Mesenchymal stem cell (in vitro differentiated cells and primary cell): ENCODE results near the gene MIB1.
A peak's percentile ranks its signal among the peaks of the same experiment; 100 is the strongest.

Experiments used
- DNase-seq: peaks from one replicate; pipeline ENCODE4 v3.0.0-alpha.2; 2013
- H2AFZ ChIP-seq: one replicate; pipeline ENCODE4 v1.6.1; 2013; ENCODE audit warnings: low read depth, mild to moderate bottlenecking, control low read depth, inconsistent platforms, low read length, moderate library complexity
- H2AK5ac ChIP-seq: 2 replicates; pipeline ENCODE4 v1.6.1; 2013; ENCODE audit warnings: low read length, moderate library complexity, mild to moderate bottlenecking, inconsistent platforms; ENCODE audit not compliant: severe bottlenecking
- H2BK120ac ChIP-seq: one replicate; pipeline ENCODE4 v1.6.1; 2013; ENCODE audit warnings: low read depth, mild to moderate bottlenecking, inconsistent platforms, low read length, moderate library complexity
- H2BK12ac ChIP-seq, 2 experiments: one replicate each; pipeline ENCODE4 v1.6.1; 2013; ENCODE audit warnings: inconsistent platforms in 2 of 2, low read length in 2 of 2, mild to moderate bottlenecking in 2 of 2, moderate library complexity in 2 of 2, control low read depth in 1 of 2
- H2BK15ac ChIP-seq: one replicate; pipeline ENCODE4 v1.6.1; 2013; ENCODE audit warnings: mild to moderate bottlenecking, low read depth, inconsistent platforms; ENCODE audit not compliant: poor library complexity, severe bottlenecking
- H2BK5ac ChIP-seq: 2 replicates; pipeline ENCODE4 v1.6.1; 2013; ENCODE audit warnings: low read depth, mild to moderate bottlenecking, low read length, control low read depth, inconsistent platforms; ENCODE audit not compliant: poor library complexity, severe bottlenecking
- H3K14ac ChIP-seq, 2 experiments: one replicate each; pipeline ENCODE4 v1.6.1; 2013; ENCODE audit warnings: inconsistent platforms in 2 of 2, low read length in 2 of 2, control low read depth in 1 of 2, mild to moderate bottlenecking in 1 of 2, moderate library complexity in 1 of 2
- H3K18ac ChIP-seq, 2 experiments: one replicate each; pipeline ENCODE4 v1.6.1; 2013; ENCODE audit warnings: inconsistent platforms in 2 of 2, low read length in 2 of 2, control low read depth in 1 of 2, low read depth in 1 of 2, mild to moderate bottlenecking in 1 of 2
- H3K23ac ChIP-seq, 2 experiments: one replicate each; pipeline ENCODE4 v1.6.1; 2013; ENCODE audit warnings: inconsistent platforms in 2 of 2, low read length in 2 of 2, mild to moderate bottlenecking in 2 of 2, moderate library complexity in 2 of 2, control low read depth in 1 of 2
- H3K27ac ChIP-seq: 2 replicates; pipeline ENCODE4 v1.5.1; 2013; ENCODE audit warnings: mild to moderate bottlenecking, moderate library complexity, low read length, control low read depth, inconsistent platforms; ENCODE audit not compliant: poor library complexity, severe bottlenecking
- H3K27me3 ChIP-seq, 2 experiments: 2 replicates each; pipeline versions ENCODE4 v1.6.1 to v1.7.0; 2013; ENCODE audit warnings: low read length in 2 of 2, mild to moderate bottlenecking in 2 of 2, moderate library complexity in 2 of 2, control low read depth in 1 of 2, inconsistent platforms in 1 of 2; ENCODE audit not compliant: control insufficient read depth in 1 of 2, insufficient read depth in 1 of 2
- H3K36me3 ChIP-seq, 2 experiments: 2 replicates each; pipeline versions ENCODE4 v1.6.1 to v1.7.0; 2013; ENCODE audit warnings: low read length in 2 of 2, control low read depth in 1 of 2, inconsistent platforms in 1 of 2, low read depth in 1 of 2, mild to moderate bottlenecking in 1 of 2; ENCODE audit not compliant: insufficient read depth in 2 of 2, control insufficient read depth in 1 of 2
- H3K4ac ChIP-seq, 2 experiments: one replicate each; pipeline ENCODE4 v1.6.1; 2013; ENCODE audit warnings: inconsistent platforms in 2 of 2, low read length in 2 of 2, mild to moderate bottlenecking in 2 of 2, moderate library complexity in 2 of 2, control low read depth in 1 of 2, low read depth in 1 of 2
- H3K4me1 ChIP-seq: 2 replicates; pipeline ENCODE4 v1.6.1; 2013; ENCODE audit warnings: low read depth, low read length, control low read depth; ENCODE audit not compliant: control insufficient read depth, insufficient read depth
- H3K4me2 ChIP-seq: 2 replicates; pipeline ENCODE4 v1.6.1; 2013; ENCODE audit warnings: low read length, mild to moderate bottlenecking, inconsistent platforms; ENCODE audit not compliant: poor library complexity, severe bottlenecking
- H3K4me3 ChIP-seq, 2 experiments: 2 replicates each; pipeline versions ENCODE4 v1.5.1 to v1.7.0; 2013; ENCODE audit warnings: low read length in 2 of 2, mild to moderate bottlenecking in 2 of 2, control low read depth in 1 of 2, low read depth in 1 of 2; ENCODE audit not compliant: insufficient read depth in 1 of 2
- H3K79me1 ChIP-seq: replicated peaks from 2 replicates; pipeline ENCODE4 v1.6.1; 2013; ENCODE audit warnings: mild to moderate bottlenecking, control low read depth, low read length, inconsistent platforms; ENCODE audit not compliant: poor library complexity, severe bottlenecking
- H3K9ac ChIP-seq: 2 replicates; pipeline ENCODE4 v1.7.0; 2013; ENCODE audit warnings: mild to moderate bottlenecking, low read length, moderate library complexity
- H3K9me3 ChIP-seq: 2 replicates; pipeline ENCODE4 v1.7.0; 2013; ENCODE audit warnings: mild to moderate bottlenecking, low read length; ENCODE audit not compliant: control insufficient read depth
- H4K8ac ChIP-seq: one replicate; pipeline ENCODE4 v1.6.1; 2013; ENCODE audit warnings: inconsistent platforms, mild to moderate bottlenecking, low read length, moderate library complexity
- H4K91ac ChIP-seq: one replicate; pipeline ENCODE4 v1.6.1; 2013; ENCODE audit warnings: mild to moderate bottlenecking, low read length, inconsistent platforms
- WGBS: methylation state at CpG from one replicate; pipeline ENCODE4 v1.1.7; 2013; ENCODE audit warnings: mixed read lengths; 5-methylcytosine and 5-hydroxymethylcytosine counted together

Gene MIB1

DNA sequence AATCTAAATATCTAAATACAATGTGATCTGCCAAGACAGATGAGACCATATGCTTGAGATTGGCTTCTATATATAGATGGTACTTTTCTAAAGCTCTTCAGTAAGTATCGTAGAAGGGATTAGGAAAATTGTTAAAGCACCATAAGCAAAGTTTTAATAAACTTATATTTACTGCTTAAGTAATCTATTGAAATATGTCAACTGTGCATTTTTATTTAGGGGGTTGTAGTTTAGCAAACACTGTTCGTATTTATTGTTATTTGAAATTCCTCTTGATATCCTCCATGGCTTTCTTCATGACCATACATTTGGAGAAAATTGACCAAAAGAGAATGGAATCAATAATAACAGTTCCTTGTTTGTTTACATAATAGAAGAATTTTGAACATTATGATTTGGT lies 102.7 kb downstream of the MIB1 start:
- H2AFZ ChIP-seq: no peak overlapping the region
- H4K91ac ChIP-seq: no peak overlapping the region
- H3K9ac ChIP-seq: no peak overlapping the region
- no peak overlapping the region for H3K23ac ChIP-seq
- H3K18ac ChIP-seq: no peak overlapping the region
- no peak overlapping the region for H3K4ac ChIP-seq
- no peak overlapping the region for H2AK5ac ChIP-seq
- no peaks in the 10 kb centered on the region for H3K4me1 ChIP-seq
- no peak for DNase-seq
- no peaks in the 10 kb centered on the region for H3K27me3 ChIP-seq
- H4K8ac ChIP-seq: no peak overlapping the region
- no CpG with 5 or more reads among the region's 2 CpGs for WGBS
- no peak overlapping the region for H2BK120ac ChIP-seq
- no peaks in the 10 kb centered on the region for H3K9me3 ChIP-seq
- no peak overlapping the region for H2BK12ac ChIP-seq
- H2BK5ac ChIP-seq: no peak overlapping the region
- H3K4me3 ChIP-seq: no peak overlapping the region
- no peak overlapping the region for H3K4me2 ChIP-seq
- H3K27ac ChIP-seq: no peak overlapping the region
- no peak overlapping the region for H2BK15ac ChIP-seq
- no peak overlapping the region for H3K14ac ChIP-seq
- peaks cover 8% of the 10 kb centered on the region for H3K79me1 ChIP-seq
- H3K36me3 ChIP-seq: peaks cover 11 to 72% of the 10 kb centered on the region in 2 experiments

DNA sequence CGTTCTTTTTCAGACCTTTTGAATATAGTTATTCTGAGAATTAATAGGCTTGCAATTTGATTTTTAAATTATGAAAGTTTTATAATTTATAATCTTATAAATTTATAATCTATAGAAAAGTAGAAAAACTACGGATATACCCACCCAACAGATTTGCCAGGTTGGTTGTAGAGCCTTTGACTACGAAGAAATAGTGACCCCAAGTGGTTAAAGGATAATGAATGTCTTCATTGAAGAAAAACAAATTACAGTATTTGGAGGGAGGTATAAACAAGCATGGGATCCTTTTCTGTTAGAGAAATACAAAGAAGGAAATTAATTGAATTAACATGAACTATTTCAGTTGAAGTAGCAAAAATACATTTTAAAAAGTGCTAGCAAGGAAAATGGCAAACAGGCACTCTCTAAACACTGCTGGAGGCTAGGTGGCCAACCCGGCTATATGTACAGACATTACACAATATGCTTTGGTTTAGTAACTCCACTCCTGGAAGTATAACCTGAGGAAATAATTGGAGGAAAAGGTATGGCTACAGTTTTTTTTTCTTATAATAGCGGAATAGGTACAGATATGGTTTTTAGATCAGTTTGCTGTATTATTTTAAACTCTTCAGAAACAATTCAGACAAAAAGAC lies 110.9 kb downstream of the MIB1 start:
- H3K36me3 ChIP-seq: peaks cover 3 to 37% of the 10 kb centered on the region in 2 experiments
- H3K9ac ChIP-seq: no peak overlapping the region
- no peak overlapping the region for H2BK12ac ChIP-seq
- no peaks in the 10 kb centered on the region for H3K27me3 ChIP-seq
- H3K18ac ChIP-seq: no peak overlapping the region
- no peak overlapping the region for H3K4me3 ChIP-seq
- H3K14ac ChIP-seq: no peak overlapping the region
- H4K8ac ChIP-seq: no peak overlapping the region
- no peaks in the 10 kb centered on the region for H3K4me1 ChIP-seq
- peak; percentile 24 for DNase-seq
- H2BK15ac ChIP-seq: no peak overlapping the region
- no peak overlapping the region for H3K27ac ChIP-seq
- 86% methylated on average over 3 of the region's 5 CpGs for WGBS
- peaks cover 10% of the 10 kb centered on the region for H3K79me1 ChIP-seq
- H3K23ac ChIP-seq: no peak overlapping the region
- H2BK5ac ChIP-seq: no peak overlapping the region
- H2AFZ ChIP-seq: no peak overlapping the region
- H4K91ac ChIP-seq: no peak overlapping the region
- H2BK120ac ChIP-seq: no peak overlapping the region
- H2AK5ac ChIP-seq: no peak overlapping the region
- no peak overlapping the region for H3K4ac ChIP-seq
- no peaks in the 10 kb centered on the region for H3K9me3 ChIP-seq
- no peak overlapping the region for H3K4me2 ChIP-seq

- Histone ChIP-seq H3K4ac (no peak overlapping the region), H3K27ac (no peak overlapping the region), H4K91ac (no peak overlapping the region), H2BK12ac (no peak overlapping the region), H3K18ac (no peak overlapping the region), H3K4me2 (no peak overlapping the region), H2AFZ (no peak overlapping the region), H3K14ac (no peak overlapping the region), H3K4me3 (no peak overlapping the region), H3K9ac (peak overlapping the region; percentile 3), H2BK120ac (no peak overlapping the region), H2AK5ac (no peak overlapping the region), H3K4me1 (no peaks in the 10 kb centered on the region), H2BK15ac (no peak overlapping the region), H2BK5ac (no peak overlapping the region), H3K23ac (no peak overlapping the region), H4K8ac (no peak overlapping the region), H3K79me1 (peaks cover 6% of the 10 kb centered on the region), H3K27me3 (no peaks in the 10 kb centered on the region), H3K9me3 (no peaks in the 10 kb centered on the region), H3K36me3 (peaks cover 2 to 36% of the 10 kb centered on the region in 2 experiments)
- peak; percentile 46 for DNase-seq
- 56% methylated on average over 1 of the region's 3 CpGs for WGBS
Measured at GRCh38 chr18:21853016-21853415, 112.4 kb downstream of the MIB1 start.

GRCh38 chr18:21853775-21854552 lies 113.4 kb downstream of the MIB1 start:
- H3K4me3 ChIP-seq: no peak overlapping the region
- peaks cover under 1 to 41% of the 10 kb centered on the region in 2 experiments for H3K36me3 ChIP-seq
- no peak overlapping the region for H2BK5ac ChIP-seq
- no peak overlapping the region for H3K23ac ChIP-seq
- no peaks in the 10 kb centered on the region for H3K9me3 ChIP-seq
- no peaks in the 10 kb centered on the region for H3K4me1 ChIP-seq
- no peak overlapping the region for H2BK15ac ChIP-seq
- H2AFZ ChIP-seq: no peak overlapping the region
- H3K14ac ChIP-seq: no peak overlapping the region
- no peaks in the 10 kb centered on the region for H3K27me3 ChIP-seq
- H4K8ac ChIP-seq: no peak overlapping the region
- H2AK5ac ChIP-seq: no peak overlapping the region
- H3K79me1 ChIP-seq: peaks cover 6% of the 10 kb centered on the region
- H2BK120ac ChIP-seq: no peak overlapping the region
- WGBS: 100% methylated on average over 4 of the region's 6 CpGs
- no peak overlapping the region for H4K91ac ChIP-seq
- DNase-seq: peak; percentile 18
- H3K9ac ChIP-seq: no peak overlapping the region
- H2BK12ac ChIP-seq: no peak overlapping the region
- H3K27ac ChIP-seq: no peak overlapping the region
- H3K18ac ChIP-seq: no peak overlapping the region
- no peak overlapping the region for H3K4ac ChIP-seq
- no peak overlapping the region for H3K4me2 ChIP-seq
